K562 treated with DMSO at 1 percent for 48 hours (cell line): ENCODE data around the gene PGAM4. TPM values are rescaled to one million over a fixed set of nuclear protein-coding genes. Genes with fewer than 3 reads are reported as not detected.

Experiments
- total RNA-seq: library from RNA; unstranded; fragments of 300-600 nt; gene quantifications from 2 replicates; pipeline ENCODE4 v1.2.3, GENCODE V29; 2022; ENCODE audit warnings: low replicate concordance; ENCODE audit errors: extremely low read depth

The PGAM4 gene
- not detected in 2 replicates for total RNA-seq

DNA sequence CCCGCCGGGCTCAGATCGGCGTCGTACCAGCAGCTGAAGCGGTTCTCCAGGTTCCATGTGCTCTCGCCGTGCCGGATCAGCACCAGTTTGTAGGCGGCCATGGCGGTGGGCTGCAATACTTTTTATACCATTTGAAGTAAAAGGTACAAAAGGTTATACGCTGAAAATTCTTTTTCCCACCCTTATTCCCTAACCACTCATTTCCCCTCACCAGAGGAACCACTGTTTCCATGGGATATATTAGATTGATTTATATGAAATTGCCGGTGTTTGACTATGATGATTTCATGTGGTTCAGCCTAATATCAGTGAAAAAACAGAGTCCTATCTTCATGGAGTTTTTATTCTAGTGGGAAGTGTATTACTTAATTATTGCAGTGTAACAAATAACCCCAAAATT, at the start of gene PGAM4:
Gene PGAM4 (minus strand): TSS at position 101 of the 400 bp plus-strand sequence. CDS start 0 bp downstream, at position 101.

Other genes starting within 250 kb of the PGAM4 start
- not detected in 2 replicates for gene ATRX, start 183.4 kb downstream of the PGAM4 start, total RNA-seq
- not detected in 2 replicates for gene MAGT1, start 74.2 kb downstream of the PGAM4 start, total RNA-seq
- not detected in 2 replicates for gene COX7B, start 70.2 kb downstream of the PGAM4 start, total RNA-seq
- not detected in 2 replicates for gene ATP7A, start 58.9 kb downstream of the PGAM4 start, total RNA-seq
- not detected in 2 replicates for gene PGK1, start 134.6 kb upstream of the PGAM4 start, total RNA-seq
- not detected in 2 replicates for gene TAF9B, start 170.0 kb upstream of the PGAM4 start, total RNA-seq